Stimulated activated CD8-positive, alpha-beta memory T cell treated with anti-CD3 and anti-CD28 coated beads, Interleukin-12 subunit alpha, Interleukin-12 subunit beta, amount 100 ng/mL, for 1 hour (primary cell): Measurements from ENCODE around the gene ST3GAL4.
"Not testable (repeated sequence)": the region's sequence is repeated elsewhere in the genome, so short reads cannot be mapped to it uniquely, and the experiment has no call there.

Source experiments
- DNase-seq: peaks from one replicate; pipeline ENCODE4 v3.0.0-alpha.2; 2020; ENCODE audit warnings: low read depth

The ST3GAL4 gene

GRCh38 chr11:126390272-126390867, 34.9 kb downstream of the ST3GAL4 start:
- DNase-seq = no peak

DNA sequence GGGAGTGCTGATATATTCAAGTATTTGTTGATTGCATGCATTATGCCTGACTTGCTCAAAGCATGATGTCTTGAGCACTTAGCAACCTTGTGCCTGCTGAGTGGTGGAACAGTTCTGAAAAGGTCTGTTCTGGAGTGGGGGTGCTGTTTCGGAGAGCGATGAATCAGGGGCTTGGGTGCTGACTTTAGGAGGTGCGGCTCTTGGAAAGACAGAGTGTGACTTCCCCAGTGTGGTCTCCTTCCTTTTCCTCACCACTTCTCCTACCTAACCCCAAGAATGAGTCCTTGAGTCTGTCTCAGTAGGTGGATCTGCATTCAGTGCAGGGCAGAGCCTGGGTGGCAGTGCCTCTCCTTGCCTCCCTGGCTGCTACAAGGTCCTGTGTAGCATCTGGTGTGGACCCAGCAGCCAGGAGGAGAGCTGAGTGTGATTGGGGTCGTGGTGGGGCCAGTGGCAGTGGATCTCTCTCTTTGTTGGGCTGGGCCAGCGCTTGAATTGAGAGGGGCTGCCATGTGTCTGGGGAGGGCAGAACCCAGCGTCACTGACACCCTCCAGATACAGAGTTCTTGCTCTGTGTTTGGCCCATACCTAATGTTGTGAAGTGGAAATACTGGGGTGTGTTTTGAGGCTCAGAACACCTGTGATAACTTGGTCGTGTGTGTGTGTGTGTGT, 35.9 kb downstream of the ST3GAL4 start:
- DNase-seq = no peak

DNA sequence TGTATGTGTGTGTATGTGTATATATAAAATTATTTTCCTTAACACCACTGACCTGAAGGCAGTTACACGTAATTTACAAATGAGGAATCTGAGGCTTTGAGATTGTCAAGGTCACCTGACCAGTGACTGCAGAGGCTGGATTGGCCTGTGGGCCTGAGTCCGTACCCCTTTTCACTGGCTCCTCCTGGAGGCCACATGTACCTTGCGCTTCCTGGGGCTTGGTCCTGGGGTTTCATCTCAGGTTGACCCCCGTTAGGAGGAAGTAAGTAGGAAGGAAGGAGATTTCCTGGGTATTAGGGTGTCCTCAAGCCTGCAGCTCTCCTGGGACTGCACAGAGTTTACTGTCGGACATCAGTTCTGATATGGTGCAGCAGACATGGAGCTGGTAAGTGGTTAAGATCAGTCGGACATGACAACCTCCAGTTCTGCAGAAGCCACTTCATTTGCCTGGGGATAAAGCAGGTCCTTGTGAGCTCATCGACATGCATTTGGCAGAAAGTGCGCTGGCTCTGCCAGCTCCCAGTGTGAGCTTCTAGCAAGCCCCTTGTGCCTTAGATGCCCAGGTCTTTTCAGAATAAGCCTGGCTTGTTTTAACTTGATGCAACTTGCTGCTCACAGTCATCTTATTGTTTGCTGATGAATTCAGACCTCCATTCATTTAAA, 36.6 kb downstream of the ST3GAL4 start:
- DNase-seq = no peak

GRCh38 chr11:126392633-126393013, 37.1 kb downstream of the ST3GAL4 start:
- DNase-seq = no peak

- no peak for DNase-seq
Measured at GRCh38 chr11:126393143-126393542, 37.7 kb downstream of the ST3GAL4 start.

DNA sequence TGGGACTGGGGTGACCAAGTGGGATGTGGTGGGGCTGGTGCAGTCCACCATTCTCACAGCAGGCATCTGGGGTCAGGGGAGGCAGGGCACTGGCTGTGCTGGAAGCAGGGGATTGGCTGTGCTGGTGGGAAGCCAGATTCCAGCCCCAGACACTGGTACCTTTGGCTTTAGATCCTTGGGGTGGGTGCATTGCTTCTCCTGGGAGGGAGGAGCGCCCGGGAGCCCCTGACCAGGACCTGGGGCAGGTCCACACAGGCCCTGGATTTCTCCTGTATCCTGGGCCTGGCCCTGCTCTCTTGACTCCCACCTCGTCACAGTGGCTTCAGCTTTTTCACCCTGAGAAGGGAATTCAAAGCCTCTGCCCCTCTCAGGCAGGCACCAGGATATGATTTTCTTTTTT, 38.5 kb downstream of the ST3GAL4 start:
- DNase-seq = no peak

DNA sequence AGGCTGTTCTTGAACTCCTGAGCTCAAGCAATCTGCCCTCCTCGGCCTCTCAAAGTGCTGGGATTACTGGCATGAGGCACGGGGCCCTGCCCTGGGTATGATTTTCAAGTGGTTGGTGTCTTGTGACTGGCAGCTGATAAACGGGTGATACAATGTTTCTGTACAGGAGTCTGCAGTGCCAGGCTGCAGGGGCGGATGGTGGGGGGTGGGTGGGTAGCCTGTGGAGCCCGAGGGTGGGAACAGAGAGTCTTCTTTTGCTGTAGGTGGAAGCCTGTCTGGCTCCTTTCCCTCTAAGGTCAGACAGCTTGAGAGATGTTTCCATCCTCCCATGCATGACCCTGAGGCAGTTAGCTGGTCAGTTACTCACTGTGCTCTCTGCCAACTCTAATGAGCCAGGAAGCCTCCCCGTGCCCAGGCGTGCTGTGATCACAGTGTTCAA, 39.2 kb downstream of the ST3GAL4 start:
- DNase-seq = not testable (repeated sequence)

- DNase-seq = not testable (repeated sequence)
Measured at GRCh38 chr11:126395784-126396183, 40.3 kb downstream of the ST3GAL4 start.

GRCh38 chr11:126396266-126396665, 40.8 kb downstream of the ST3GAL4 start:
- not testable (repeated sequence) for DNase-seq

GRCh38 chr11:126396965-126397364, 41.5 kb downstream of the ST3GAL4 start:
- DNase-seq = no peak

DNA sequence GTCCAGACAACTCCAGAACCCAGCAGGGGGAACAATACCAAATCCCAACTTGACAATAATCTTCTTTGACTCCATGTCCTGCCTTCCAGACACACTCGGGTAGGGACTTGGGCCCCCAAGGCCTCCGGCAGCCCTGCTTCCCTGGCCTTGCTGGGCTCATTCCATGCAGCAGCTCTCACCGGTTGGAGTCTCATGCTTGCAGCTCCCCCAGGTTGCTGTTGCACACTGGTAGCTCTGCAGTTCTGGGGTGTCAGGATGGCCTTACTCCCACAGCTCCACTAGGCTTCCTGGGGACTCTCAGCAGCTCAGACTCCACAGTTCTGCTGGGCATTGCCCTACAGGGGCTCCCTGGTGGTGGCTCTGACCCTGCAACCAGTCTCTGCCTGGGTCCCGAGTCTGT, 42.8 kb downstream of the ST3GAL4 start:
- DNase-seq = no peak

DNA sequence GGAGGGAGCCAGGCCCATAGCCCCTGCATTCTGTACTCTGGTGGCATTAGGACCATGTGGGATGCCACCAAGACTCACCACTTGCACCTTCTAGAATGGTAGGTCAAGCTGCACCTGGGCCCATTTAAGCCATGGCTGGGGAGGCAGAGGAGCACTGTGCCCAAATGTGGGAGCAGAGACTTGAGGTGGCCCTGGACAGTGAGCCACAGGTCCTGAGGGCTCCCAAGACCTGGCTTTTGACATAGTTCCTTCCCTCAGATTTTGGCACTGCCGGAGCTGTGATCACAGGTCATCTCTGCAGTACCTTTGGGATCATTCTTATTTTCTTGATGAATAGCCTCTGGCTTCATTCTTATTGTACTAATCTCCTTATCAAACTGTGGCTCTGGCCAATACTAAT, 43.2 kb downstream of the ST3GAL4 start:
- no peak for DNase-seq

- no peak for DNase-seq
Measured at GRCh38 chr11:126400019-126400418, 44.5 kb downstream of the ST3GAL4 start.

DNA sequence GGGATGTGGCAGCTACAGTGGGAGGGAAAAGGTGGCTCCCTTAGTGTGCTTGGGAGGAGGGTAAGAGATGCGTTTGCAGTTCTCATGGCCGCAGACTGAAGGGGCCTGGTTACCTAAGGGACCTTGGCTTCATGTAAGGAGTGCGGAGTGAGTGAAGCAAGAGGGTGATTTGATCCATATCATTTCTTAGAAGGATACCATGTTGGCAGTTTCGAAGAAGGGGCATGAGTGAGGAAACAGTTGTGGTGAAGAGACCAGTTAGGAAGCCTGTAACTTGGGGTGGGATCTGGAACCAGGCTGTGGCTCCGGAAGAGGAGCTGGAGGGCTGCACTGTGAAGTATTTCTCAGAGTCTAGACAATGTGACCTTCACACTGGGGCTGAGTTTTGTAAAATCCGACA, 45.0 kb downstream of the ST3GAL4 start:
- no peak for DNase-seq

GRCh38 chr11:126403022-126403581, 47.6 kb downstream of the ST3GAL4 start:
- no peak for DNase-seq

DNA sequence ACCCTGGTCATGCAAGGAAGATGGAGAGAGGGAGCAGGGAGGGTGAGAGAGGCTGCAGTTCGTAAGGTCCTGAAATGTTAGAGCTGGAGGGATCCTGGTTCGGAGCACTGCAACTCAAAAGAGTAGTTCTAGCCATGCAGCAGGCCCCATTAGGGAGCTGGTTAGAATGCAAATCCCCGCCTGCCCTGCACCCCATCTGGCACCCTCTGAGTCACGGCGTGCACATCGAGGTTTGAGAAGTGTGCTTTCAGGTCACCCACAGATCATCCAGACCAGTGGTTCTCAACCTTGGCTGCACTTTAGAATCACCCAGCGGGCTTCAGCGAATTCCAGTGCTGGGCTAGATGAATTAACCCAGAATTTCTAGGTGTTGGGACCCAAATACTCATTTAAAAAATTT, 48.2 kb downstream of the ST3GAL4 start:
- DNase-seq = no peak

DNA sequence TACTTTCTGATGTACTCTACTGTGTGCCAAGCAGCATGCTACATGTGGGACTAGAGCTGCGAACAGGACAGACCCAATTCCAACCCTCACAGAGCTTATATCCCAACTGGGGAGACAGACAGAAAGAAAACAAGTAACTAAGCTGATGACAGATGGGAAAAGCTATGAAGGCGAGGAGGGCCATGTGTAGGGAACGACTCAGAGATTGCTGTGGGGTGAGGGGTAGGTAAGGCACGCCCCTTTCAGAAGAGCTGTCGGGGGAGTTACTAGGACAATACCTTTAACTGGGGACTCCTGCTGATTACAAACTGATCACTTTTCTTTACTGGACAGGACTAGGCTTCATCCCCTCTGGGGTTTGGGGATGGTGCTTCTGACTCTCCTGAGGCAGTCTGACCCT, 48.9 kb downstream of the ST3GAL4 start:
- no peak for DNase-seq

DNA sequence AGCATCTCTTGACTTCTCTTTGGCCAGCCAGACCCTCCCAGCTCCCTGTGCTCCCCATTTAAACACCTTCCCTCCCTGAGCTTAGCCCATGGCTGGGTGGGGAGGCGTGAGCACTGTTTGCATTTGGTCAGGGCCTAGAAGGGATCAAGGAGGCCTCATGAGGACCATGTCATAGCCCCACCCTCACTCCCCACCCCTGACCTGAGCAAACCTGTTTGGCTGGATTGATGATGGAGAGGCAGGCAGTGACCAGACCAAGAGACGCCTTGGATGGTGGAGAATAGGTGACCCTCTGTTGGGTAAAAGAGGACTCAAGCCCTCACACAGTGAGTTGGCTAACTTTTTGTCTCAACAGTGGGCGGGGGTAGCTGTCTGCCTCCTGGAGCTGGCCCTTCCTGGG, 49.9 kb downstream of the ST3GAL4 start:
- DNase-seq = no peak

DNA sequence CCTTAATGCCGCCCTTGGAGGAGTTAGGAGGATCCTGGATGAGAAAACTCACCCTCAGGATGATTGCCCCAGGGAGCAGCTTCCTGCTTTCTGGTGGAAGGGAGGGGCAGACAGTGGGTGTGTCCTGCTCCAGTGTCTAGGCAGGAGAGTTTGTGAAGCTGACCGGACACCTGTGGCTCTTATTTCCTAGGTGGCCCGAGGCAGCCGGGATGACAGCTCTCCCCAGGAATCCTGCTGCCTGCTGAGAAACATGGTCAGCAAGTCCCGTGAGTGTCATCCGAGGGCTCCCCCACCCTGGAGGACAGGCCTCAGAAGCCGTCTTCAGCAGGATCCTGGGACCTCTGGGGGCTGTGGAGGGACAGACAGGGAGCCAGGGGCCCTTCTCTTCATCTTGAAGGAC, 50.4 kb downstream of the ST3GAL4 start:
- no peak for DNase-seq

- DNase-seq = no peak
Measured at GRCh38 chr11:126406368-126406767, 50.9 kb downstream of the ST3GAL4 start.

DNA sequence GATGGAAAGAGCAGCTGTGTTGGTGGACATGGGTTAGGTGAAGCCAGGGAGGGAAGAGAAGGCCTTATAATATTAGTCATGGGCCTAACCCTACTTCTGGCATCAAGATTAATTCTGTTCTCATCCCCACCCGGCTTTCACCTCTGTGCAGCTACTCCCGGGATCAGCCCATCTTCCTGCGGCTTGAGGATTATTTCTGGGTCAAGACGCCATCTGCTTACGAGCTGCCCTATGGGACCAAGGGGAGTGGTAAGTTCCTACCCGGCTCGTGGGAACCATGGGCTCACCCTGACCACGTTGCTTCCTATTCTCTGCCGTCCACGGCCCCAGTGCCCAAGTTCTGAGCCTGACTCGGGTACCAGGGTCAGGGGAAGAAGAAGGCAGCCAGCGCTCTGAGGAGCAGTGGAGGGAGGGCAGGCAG, 51.6 kb downstream of the ST3GAL4 start:
- no peak for DNase-seq

- DNase-seq = no peak
Measured at GRCh38 chr11:126407682-126408288, 52.3 kb downstream of the ST3GAL4 start.

GRCh38 chr11:126408496-126408895, 53.0 kb downstream of the ST3GAL4 start:
- DNase-seq = no peak
